PC-3 (cell line): ENCODE results near the gene KRTAP4-11. TPM values are rescaled to one million over a fixed set of nuclear protein-coding genes. Genes with fewer than 3 reads are reported as not detected.
"Not testable (repeated sequence)": the region's sequence is repeated elsewhere in the genome, so short reads cannot be mapped to it uniquely, and the experiment has no call there.

Source experiments
- ATAC-seq: fragments of 200-7000 bp; cut with Tn5 transposase; 2 replicates; pipeline ENCODE4 v1.9.1; 2020; ENCODE audit warnings: mild to moderate bottlenecking, moderate library complexity
- BruUV-seq: library from RNA; stranded (reverse); fragments of 400-500 nt; replicated peaks from 2 replicates; lab custom pipeline; 2021; lab: Mats Ljungman, UMichigan
- CTCF ChIA-PET: fragments of 300-600 bp; sonication (Branson Sonifier 250); formaldehyde crosslinking; loops from one replicate; lab custom pipeline; 2022; ENCODE audit warnings: antibody characterized with exemption; lab: Charles Lee
- POLR2A ChIA-PET: fragments of 300-600 bp; sonication (Branson Sonifier 250); formaldehyde crosslinking; loops from one replicate; lab custom pipeline; 2022; ENCODE audit warnings: antibody characterized with exemption; ENCODE audit not compliant: unreplicated experiment; lab: Charles Lee
- DNase-seq: peaks from one replicate; pipeline ENCODE4 v3.0.0-alpha.2; 2015
- H2AFZ ChIP-seq: fragments of 300-600 bp; sonication (generic); 2 replicates; pipeline ENCODE4 v1.6.0; 2016; ENCODE audit warnings: antibody characterized with exemption, low read length
- H3F3A ChIP-seq: fragments of 300-600 bp; sonication (generic); one replicate; pipeline ENCODE4 v1.6.0; 2017; ENCODE audit warnings: antibody characterized with exemption, low read length, control low read depth, mild to moderate bottlenecking; ENCODE audit not compliant: unreplicated experiment
- H3K27ac ChIP-seq: fragments of 300-600 bp; sonication (generic); 2 replicates; pipeline ENCODE4 v1.5.1; 2016; ENCODE audit warnings: mild to moderate bottlenecking, low read length
- H3K27me3 ChIP-seq: fragments of 300-600 bp; sonication (generic); 2 replicates; pipeline ENCODE4 v1.6.1; 2016; ENCODE audit warnings: low read length, mixed read lengths
- H3K36me3 ChIP-seq: fragments of 300-600 bp; sonication (generic); 2 replicates; pipeline ENCODE4 v1.6.1; 2016; ENCODE audit warnings: low read depth, mixed run types, low read length, mixed read lengths
- H3K4me1 ChIP-seq: fragments of 300-600 bp; sonication (generic); 2 replicates; pipeline ENCODE4 v1.5.1; 2016; ENCODE audit warnings: low read length; ENCODE audit not compliant: insufficient read depth
- H3K4me2 ChIP-seq: fragments of 300-600 bp; sonication (generic); 2 replicates; pipeline ENCODE4 v1.6.0; 2016; ENCODE audit warnings: low read length
- H3K4me3 ChIP-seq: fragments of 300-600 bp; sonication (generic); 2 replicates; pipeline ENCODE4 v1.5.1; 2016; ENCODE audit warnings: mild to moderate bottlenecking, low read length, mixed read lengths
- H3K79me2 ChIP-seq: fragments of 300-600 bp; sonication (generic); 2 replicates; pipeline ENCODE4 v1.6.1; 2017; ENCODE audit warnings: low read length, mixed read lengths
- H3K9ac ChIP-seq: fragments of 300-600 bp; sonication (generic); 2 replicates; pipeline ENCODE4 v1.6.0; 2016; ENCODE audit warnings: mild to moderate bottlenecking, low read length
- H3K9me2 ChIP-seq: fragments of 300-600 bp; sonication (generic); replicated peaks from 2 replicates; pipeline ENCODE4 v1.6.1; 2016; ENCODE audit warnings: mixed run types, low read length, mixed read lengths
- H3K9me3 ChIP-seq: fragments of 300-600 bp; sonication (generic); 2 replicates; pipeline ENCODE4 v1.6.1; 2016; ENCODE audit warnings: low read length, mixed read lengths
- H4K20me1 ChIP-seq: fragments of 300-600 bp; sonication (generic); 2 replicates; pipeline ENCODE4 v1.6.1; 2016; ENCODE audit warnings: low read length, mixed read lengths
- CTCF ChIP-seq: fragments of 300-600 bp; sonication (generic); conservative IDR thresholded peaks from 2 replicates; pipeline ENCODE4 v1.5.1; 2017; ENCODE audit warnings: antibody characterized with exemption, low read depth, mild to moderate bottlenecking, low read length
- EZH2 ChIP-seq: fragments of 300-600 bp; sonication (generic); IDR thresholded peaks from one replicate; pipeline ENCODE4 v1.6.1; 2017; ENCODE audit warnings: antibody characterized with exemption, mild to moderate bottlenecking, low read length; ENCODE audit not compliant: unreplicated experiment
- EZH2phosphoT487 ChIP-seq: fragments of 300-600 bp; sonication (generic); IDR thresholded peaks from 2 replicates; pipeline ENCODE4 v1.6.1; 2018; ENCODE audit warnings: mild to moderate bottlenecking, antibody characterized with exemption, low read length, borderline replicate concordance
- intact Hi-C: fragments of 100-400 bp; cut with micrococcal nuclease; formaldehyde crosslinking; loops from 2 replicates; pipeline ENCODE4 v1.9.0; 2023
- total RNA-seq: library from RNA; depleted of rRNA; stranded (reverse); fragments of >200 nt; gene quantifications from 2 replicates; pipeline ENCODE4 v1.2.3, GENCODE V29; 2014

KRTAP4-11 gene
- total RNA-seq, 1 experiment from 2014 or later, result not detected

GRCh38 chr17:41150026-41150425, 31.9 kb upstream of the KRTAP4-11 start:
- Histone ChIP-seq H3K9ac (no peak overlapping the region), H3K4me1 (no peaks in the 10 kb centered on the region; the same call in 1 of the 2 replicates), H3K36me3 (no peaks in the 10 kb centered on the region), H4K20me1 (no peaks in the 10 kb centered on the region), H3K27ac (no peak overlapping the region), H3K4me3 (no peak overlapping the region), H3F3A (no peaks in the 10 kb centered on the region), H3K27me3 (no peaks in the 10 kb centered on the region), H3K9me2 (no peaks in the 10 kb centered on the region), H3K9me3 (no peaks in the 10 kb centered on the region), H2AFZ (no peak overlapping the region), H3K4me2 (no peak overlapping the region), H3K79me2 (no peaks in the 10 kb centered on the region)
- DNase-seq (no peak), ATAC-seq (no peak)
- no TSS peak for BruUV-seq
- no peak for TF ChIP-seq EZH2
- no peak for TF ChIP-seq EZH2phosphoT487
- TF ChIP-seq CTCF, result no peak
- intact Hi-C loops, result no loop called here
- CTCF ChIA-PET, result no interaction called here
- POLR2A ChIA-PET, result interaction anchor here (0.6 kb wide), 1 partner anchor 46 kb away, joined by 3 read pairs; no protein-coding TSS in a partner anchor

GRCh38 chr17:41149652-41149985, 31.4 kb upstream of the KRTAP4-11 start, which contains the start of gene KRTAP4-5:
KRTAP4-5 (minus strand) TSS chr17:41149825; CDS start chr17:41149767, 58 bp downstream.
- DNase-seq, result no peak
- BruUV-seq, result no TSS peak

GRCh38 chr17:41148971-41149651, 30.9 kb upstream of the KRTAP4-11 start:
- POLR2A ChIA-PET, result interaction anchor here (0.7 kb wide), 1 partner anchor 247 kb away, joined by 3 read pairs; no protein-coding TSS in a partner anchor
- H3K4me1 ChIP-seq, H3K27ac ChIP-seq, H3K9me3 ChIP-seq, H4K20me1 ChIP-seq, H3K4me2 ChIP-seq, intact Hi-C loops, H3K36me3 ChIP-seq, H3K4me3 ChIP-seq, H3K9ac ChIP-seq, H3K9me2 ChIP-seq, H3K79me2 ChIP-seq, CTCF ChIA-PET, H3K27me3 ChIP-seq, H3F3A ChIP-seq, H2AFZ ChIP-seq, BruUV-seq: not testable (repeated sequence)
- peak; percentile 22 for DNase-seq
- ATAC-seq, result 0 out of 2 replicates have a peak, but pooled peaks have one; percentile 20

More at GRCh38 chr17:41149652-41149985, 31.4 kb upstream of the KRTAP4-11 start, which contains the start of gene KRTAP4-5:
- no peak for ATAC-seq
- ChIA-PET POLR2A (interaction anchor here (0.7 kb wide), 1 partner anchor 248 kb away, joined by 3 read pairs; no protein-coding TSS in a partner anchor), CTCF (no interaction called here)
- no peaks in the 10 kb centered on the region for H3F3A ChIP-seq
- no peaks in the 10 kb centered on the region for H4K20me1 ChIP-seq
- H3K79me2 ChIP-seq, result no peaks in the 10 kb centered on the region
- no peaks in the 10 kb centered on the region for H3K9me3 ChIP-seq
- no peaks in the 10 kb centered on the region for H3K9me2 ChIP-seq
- no peak within 1 kb of the TSS for H3K4me2 ChIP-seq
- H3K4me1 ChIP-seq, result no peaks in the 10 kb centered on the region; the same call in 1 of the 2 replicates
- H3K36me3 ChIP-seq, result no peaks in the 10 kb centered on the region
- no peak within 1 kb of the TSS for H3K9ac ChIP-seq
- TF ChIP-seq EZH2phosphoT487, result no peak
- TF ChIP-seq CTCF, result no peak
- no peak for TF ChIP-seq EZH2
- intact Hi-C loops, result no loop called here
- no peak within 1 kb of the TSS for H2AFZ ChIP-seq
- no peaks in the 10 kb centered on the region for H3K27me3 ChIP-seq
- H3K4me3 ChIP-seq, result no peak within 1 kb of the TSS
- H3K27ac ChIP-seq, result no peak within 1 kb of the TSS
